ENCODE data around the gene TTLL8. TPM values are rescaled to one million over a fixed set of nuclear protein-coding genes. Genes with fewer than 3 reads are reported as not detected.

The TTLL8 gene
- polyA plus RNA-seq, 1 donor, result not detected

DNA sequence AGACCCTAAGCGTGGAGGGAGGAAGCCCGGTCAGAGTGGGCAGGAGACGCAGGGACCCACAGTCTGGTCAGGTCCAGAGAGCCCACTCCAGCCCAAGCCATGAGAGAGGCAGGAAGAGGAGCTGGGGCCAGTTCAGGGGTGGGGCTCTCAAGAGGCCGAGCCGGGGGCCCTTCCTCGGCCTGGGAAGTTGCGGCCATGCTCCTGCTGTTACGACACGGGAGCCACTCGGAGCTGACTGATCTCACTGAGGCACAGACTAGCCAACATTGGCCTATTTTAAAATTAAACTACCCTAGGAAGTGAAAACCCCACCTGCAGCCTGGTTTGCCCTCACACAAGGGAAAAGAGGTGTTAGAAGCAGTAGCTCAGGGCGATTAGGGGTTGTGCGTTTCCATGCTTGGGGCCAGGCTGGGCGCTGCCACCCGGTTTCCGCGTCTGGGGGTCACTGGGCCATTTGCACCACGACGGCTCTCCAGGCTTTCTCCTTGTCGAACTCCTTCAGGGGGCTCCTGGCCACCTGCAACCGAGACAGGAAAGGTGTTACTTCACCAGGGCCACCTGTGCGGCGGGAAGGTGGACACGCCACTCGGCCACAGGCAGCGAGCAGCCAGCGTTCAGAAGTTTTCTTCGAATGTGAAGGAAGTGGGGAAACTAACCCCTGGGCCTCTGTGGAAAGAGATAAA is 3.2 kb upstream of the TTLL8 start:
- DNase-seq, result no peak

- no peak for DNase-seq
These were observed 2.5 kb upstream of the TTLL8 start for GRCh38 chr22:50060441-50061140.

- DNase-seq, result no peak
These were observed 1.8 kb upstream of the TTLL8 start for GRCh38 chr22:50059881-50060262.

DNA sequence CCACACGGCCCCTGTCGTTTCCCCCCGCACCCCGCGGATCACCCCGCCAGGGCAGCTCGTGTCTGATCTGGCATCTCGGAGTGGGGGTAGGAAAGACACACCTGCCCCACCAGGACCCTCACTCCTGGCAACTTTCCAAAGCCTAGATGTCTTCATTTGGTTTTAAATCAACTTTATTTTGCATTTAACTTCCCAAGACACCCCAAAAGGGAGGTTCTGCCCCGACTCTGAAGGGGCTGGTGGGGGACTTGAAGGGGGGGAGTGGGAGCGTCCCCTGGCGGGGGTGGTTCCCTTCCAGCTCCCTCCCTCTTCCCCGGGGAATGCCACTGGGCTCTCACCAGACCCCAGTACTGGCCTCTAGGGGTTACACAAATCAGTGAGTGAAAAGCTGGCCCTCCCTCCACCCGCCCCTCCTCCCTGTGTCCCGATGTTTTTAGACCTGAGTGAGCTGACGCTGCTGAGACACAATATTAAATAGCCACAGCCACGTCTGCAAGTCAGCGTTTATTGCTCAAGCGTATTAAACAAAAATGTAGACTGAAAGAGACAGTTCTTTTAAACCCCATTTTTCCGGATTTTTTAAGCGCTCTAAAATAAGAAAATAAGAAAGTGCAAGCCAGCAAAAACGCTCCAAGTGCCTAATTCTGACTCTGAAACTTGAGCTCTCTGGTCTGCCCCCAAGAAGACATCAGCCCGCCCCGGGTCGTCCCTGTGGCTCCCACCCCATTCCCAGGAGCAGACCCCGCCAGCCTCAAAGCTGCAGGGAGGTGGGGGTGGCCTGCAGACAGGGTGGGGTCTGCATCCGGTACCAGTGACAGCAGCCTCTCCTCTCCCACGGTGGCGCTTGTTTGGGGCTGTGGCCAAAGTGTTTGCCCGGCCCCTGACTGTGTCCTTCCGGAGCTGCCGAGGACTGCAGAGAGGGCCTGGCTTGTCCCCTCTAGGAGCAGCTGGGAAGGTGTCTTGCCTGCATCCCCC is 1.1 kb upstream of the TTLL8 start:
- DNase-seq, result peak; percentile 62

- DNase-seq, result no peak
These were observed 629 bp downstream of the TTLL8 start for GRCh38 chr22:50057278-50058060.

- DNase-seq, result no peak
These were observed 1.7 kb downstream of the TTLL8 start for GRCh38 chr22:50056214-50056972.

DNA sequence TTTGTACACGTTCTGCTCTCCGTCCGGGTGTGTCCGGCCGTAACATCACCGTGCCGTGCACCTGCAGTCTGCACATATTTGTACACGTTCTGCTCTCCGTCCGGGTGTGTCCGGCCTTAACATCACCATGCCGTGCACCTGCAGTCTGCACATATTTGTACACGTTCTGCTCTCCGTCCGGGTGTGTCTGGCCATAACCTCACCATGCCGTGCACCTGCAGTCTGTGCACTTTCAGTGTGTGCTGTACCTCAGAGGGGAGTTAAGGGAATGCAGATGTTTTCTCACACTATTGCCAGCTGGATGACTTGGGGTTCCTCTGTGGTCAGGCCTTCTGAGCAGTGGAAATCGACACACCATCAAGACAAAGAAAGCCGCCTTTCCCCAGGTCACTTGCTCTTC is 4.2 kb downstream of the TTLL8 start:
- no peak for DNase-seq

DNA sequence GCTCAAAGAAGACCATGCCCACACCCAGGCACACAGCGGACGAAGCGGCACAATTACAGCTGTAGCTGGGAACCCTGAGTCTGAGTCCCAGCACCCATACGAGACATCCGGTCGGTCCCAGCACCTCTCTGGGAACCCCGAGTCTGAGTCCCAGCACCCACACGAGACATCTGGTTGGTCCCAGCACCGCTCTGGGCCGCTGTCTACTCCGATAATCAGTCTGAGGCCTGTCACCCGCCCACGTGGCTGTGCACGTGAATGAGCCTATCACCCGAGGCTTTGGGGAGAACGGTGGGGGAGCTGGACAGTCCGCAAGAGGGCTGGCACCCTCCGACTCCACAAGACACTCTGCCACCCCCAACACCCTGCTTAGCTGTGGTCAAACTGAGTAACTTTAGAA is 6.2 kb downstream of the TTLL8 start:
- no peak for DNase-seq

DNA sequence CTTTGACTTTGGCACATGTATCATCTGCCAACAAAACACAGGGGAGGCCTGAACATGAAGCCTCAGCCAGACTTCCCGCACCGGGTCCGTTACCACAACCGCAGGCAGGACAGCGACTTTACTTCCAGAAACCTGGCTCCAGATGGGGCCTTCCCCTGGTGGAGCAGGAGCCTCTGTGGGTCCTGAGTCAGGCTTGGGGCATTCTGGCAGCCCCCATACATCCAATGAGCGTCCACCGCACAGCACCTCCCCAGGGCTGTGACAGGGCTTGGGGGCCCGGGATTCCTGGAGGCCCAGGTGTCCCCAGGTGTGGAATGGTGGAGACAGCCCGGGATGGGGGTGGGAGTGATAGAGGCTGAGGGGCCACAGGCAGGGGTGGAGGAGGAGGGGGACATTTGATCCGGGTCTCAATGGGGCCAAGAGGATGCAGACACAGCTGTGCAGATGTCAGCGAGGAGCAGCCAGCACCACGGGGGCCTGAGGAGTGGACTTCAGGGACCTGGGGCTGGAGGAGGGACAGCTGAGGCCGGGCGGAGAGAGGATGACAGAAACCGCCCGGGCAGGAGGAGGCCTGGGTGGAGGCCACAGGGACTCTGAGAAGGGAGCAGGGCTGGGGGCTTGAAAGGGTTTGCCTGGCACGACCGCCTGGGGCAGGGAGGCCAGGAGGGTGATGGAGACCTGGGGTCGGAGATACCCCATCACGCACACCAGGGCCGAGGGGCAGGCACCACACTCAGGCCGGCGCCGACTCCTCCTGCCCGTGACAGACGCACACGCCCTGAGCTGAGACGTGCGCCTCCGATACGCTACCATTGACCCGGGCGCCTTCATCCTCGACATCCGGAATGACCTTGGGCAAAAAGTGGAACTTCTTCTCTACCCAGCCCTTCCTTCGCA is 8.6 kb downstream of the TTLL8 start:
- DNase-seq, result no peak

GRCh38 chr22:50048836-50049235 is 9.3 kb downstream of the TTLL8 start:
- no peak for DNase-seq

- no peak for DNase-seq
These were observed 9.9 kb downstream of the TTLL8 start for GRCh38 chr22:50048061-50048765.

GRCh38 chr22:50047346-50047745 is 10.8 kb downstream of the TTLL8 start:
- no peak for DNase-seq

- no peak for DNase-seq
These were observed 11.4 kb downstream of the TTLL8 start for GRCh38 chr22:50046481-50047245.

DNA sequence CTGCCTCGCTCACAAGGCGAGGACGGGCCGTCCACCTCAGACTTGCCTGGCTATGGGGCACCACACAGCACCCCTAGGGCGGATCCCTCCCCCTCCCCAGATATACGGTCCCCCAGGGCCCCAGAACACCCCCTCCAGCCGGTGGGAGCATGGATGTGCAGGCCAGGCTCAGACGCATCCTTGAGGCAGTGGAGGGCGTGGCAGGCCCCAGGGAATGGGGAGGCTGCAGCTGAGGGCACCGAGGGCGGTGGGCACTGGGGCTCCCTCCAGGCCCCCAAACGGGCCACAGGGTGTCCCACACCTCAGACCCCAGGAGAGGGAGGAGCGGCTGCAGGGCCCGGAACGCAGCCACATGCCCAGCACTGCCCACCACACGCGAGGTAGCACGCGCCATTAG is 12.1 kb downstream of the TTLL8 start:
- no peak for DNase-seq

DNA sequence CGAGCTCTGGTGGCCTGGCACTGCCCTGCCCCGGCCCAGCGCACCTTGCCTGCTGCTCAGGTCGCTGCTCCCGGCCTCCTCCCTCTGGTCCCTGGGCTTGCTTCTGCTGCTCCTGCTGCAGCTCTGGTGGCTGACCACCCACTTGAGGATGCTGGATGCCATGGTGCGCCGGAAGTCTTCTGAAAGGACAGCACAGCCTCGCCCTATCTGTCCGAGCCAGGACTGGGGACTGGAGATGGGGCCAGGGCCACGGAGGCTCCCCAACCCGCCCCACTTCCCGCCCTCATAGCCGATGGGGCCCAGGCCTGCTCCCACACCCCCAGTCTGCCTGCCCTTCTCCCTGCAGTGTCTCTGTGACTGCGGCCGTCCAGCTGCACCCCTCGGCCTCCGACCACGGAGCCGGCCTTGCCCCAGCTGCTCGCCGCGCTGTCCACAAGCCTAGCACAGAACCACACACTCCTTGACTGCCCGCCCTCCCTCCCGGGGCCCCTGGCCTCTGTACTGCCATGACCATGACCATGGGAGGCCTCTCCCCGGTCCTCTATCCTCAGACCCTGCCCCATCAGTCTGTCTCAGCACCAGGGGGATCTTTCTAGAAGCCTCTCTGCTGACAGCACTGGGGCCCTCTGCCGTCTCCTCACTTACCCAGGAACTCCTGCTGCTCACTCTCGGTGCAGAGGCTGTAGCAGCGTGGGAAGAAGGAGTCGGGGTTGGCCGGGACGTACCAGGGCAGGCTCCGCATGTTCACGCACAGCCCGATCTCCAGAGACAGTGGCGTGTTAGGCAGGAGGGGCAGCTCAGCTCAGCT is 12.7 kb downstream of the TTLL8 start:
- DNase-seq, result no peak

- DNase-seq, result no peak
These were observed 13.5 kb downstream of the TTLL8 start for GRCh38 chr22:50044485-50045118.

- DNase-seq, result no peak
These were observed 16.6 kb downstream of the TTLL8 start for GRCh38 chr22:50041361-50042065.
